OCI-LY1 (cell line): ENCODE results near the gene CLDND1.

Source experiments
- EZH2 ChIP-seq: fragments of 200-600 bp; sonication (generic), shearing (Covaris generic); IDR thresholded peaks from 2 replicates; pipeline ENCODE4 v1.8.0; 2017; ENCODE audit warnings: borderline replicate concordance, mixed run types, mild to moderate bottlenecking, antibody characterized with exemption, low read length, moderate library complexity, mixed read lengths
- TF ChIP-seq, protein P1 (sequence below): fragments of 200-600 bp; sonication (generic), shearing (Covaris generic); IDR thresholded peaks from 2 replicates; pipeline ENCODE4 v1.5.1; 2017; ENCODE audit warnings: mild to moderate bottlenecking, antibody characterized with exemption, low read length, moderate library complexity, mixed read lengths

DNA sequence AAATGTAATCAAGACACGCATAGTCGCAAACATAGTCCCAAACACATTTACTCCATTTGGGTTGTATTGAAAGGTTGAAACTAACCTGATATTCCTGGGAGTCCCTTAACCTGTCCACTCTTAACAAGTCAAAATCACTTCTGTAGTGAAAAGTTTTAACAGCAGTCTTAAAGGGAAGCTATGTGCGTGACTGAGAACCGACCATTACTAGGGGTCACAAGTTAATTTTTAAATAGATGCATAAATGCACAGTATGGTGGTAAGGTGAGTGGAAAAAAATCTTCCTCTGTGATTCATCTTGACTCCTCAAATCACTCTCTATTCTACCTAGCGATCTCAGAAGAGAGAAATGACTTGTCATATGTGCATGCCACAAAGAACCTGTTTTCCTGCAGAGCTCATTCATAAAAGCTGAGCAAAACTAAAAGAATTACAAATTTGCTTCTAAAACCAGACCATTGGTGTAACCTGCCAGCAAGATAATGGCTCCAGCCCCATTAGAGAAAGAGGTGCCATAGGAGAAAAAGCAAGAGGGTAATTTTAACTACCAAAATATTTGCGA lies 13.8 kb upstream of the CLDND1 start:
- TF ChIP-seq, protein P1, sequence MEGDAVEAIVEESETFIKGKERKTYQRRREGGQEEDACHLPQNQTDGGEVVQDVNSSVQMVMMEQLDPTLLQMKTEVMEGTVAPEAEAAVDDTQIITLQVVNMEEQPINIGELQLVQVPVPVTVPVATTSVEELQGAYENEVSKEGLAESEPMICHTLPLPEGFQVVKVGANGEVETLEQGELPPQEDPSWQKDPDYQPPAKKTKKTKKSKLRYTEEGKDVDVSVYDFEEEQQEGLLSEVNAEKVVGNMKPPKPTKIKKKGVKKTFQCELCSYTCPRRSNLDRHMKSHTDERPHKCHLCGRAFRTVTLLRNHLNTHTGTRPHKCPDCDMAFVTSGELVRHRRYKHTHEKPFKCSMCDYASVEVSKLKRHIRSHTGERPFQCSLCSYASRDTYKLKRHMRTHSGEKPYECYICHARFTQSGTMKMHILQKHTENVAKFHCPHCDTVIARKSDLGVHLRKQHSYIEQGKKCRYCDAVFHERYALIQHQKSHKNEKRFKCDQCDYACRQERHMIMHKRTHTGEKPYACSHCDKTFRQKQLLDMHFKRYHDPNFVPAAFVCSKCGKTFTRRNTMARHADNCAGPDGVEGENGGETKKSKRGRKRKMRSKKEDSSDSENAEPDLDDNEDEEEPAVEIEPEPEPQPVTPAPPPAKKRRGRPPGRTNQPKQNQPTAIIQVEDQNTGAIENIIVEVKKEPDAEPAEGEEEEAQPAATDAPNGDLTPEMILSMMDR: no peak
- no peak for TF ChIP-seq EZH2
